AG10803 (cell line): Measurements from ENCODE around the gene TMEM132C.

Experiments used
- DNase-seq: peaks from one replicate; pipeline ENCODE4 v3.0.0; 2010; ENCODE audit warnings: low read depth
- H3K4me3 ChIP-seq: 2 replicates; pipeline ENCODE4 v1.5.1; 2011; ENCODE audit warnings: mild to moderate bottlenecking, low read length, control low read depth
- TF ChIP-seq, protein P1 (sequence below): conservative IDR thresholded peaks from 2 replicates; pipeline ENCODE4 v1.5.1; 2011; ENCODE audit warnings: mild to moderate bottlenecking, low read length, control low read depth, inconsistent platforms

TMEM132C gene

GRCh38 chr12:128361400-128361995 lies 94.5 kb downstream of the TMEM132C start:
- no peak overlapping the region for H3K4me3 ChIP-seq
- TF ChIP-seq, protein P1, sequence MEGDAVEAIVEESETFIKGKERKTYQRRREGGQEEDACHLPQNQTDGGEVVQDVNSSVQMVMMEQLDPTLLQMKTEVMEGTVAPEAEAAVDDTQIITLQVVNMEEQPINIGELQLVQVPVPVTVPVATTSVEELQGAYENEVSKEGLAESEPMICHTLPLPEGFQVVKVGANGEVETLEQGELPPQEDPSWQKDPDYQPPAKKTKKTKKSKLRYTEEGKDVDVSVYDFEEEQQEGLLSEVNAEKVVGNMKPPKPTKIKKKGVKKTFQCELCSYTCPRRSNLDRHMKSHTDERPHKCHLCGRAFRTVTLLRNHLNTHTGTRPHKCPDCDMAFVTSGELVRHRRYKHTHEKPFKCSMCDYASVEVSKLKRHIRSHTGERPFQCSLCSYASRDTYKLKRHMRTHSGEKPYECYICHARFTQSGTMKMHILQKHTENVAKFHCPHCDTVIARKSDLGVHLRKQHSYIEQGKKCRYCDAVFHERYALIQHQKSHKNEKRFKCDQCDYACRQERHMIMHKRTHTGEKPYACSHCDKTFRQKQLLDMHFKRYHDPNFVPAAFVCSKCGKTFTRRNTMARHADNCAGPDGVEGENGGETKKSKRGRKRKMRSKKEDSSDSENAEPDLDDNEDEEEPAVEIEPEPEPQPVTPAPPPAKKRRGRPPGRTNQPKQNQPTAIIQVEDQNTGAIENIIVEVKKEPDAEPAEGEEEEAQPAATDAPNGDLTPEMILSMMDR = no peak
- DNase-seq = no peak

DNA sequence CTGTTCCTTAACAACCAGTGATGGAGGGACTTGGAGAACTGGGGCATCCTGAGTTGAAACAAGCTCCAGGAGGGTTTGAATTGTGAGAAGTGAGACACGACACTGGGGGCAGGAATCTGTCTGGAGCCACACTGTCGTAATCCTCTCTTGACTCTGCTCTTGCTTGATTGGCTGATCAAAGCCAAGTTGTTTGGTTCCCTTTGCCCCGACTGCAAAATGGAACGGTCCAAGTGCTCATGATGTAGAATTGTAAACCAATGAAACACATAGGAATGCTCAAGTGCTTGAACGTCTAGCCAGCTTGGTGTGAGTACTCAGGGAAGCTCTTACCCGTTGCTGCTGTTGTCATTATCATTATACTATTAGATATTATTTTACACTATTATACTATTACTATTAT lies 98.1 kb downstream of the TMEM132C start:
- no peak for DNase-seq
- TF ChIP-seq, protein P1 = no peak
- no peak overlapping the region for H3K4me3 ChIP-seq

GRCh38 chr12:128365651-128366231 lies 98.8 kb downstream of the TMEM132C start:
- TF ChIP-seq, protein P1 = no peak
- DNase-seq = no peak
- H3K4me3 ChIP-seq = no peak overlapping the region

DNA sequence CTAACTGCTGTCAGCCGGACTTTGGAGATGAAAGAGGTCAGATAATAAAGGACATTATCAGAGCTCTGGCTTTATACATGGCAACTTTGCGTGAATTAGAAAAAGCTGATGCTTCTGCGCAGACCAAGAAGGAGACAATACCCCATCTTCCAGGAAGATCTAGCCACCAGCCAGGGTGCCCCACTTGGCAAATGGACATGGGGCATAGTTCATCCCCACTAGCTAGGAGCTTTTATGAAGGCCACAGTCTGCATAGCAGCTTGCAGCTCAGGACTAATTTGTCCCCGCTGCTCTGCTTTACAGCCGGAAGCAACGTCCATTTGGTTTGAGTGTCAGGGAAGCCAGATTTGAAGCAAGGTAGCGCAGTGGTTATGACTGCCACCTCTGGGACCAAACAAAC lies 101.0 kb downstream of the TMEM132C start:
- no peak overlapping the region for H3K4me3 ChIP-seq
- TF ChIP-seq, protein P1 = no peak
- no peak for DNase-seq

GRCh38 chr12:128381541-128381940 lies 114.6 kb downstream of the TMEM132C start:
- TF ChIP-seq, protein P1 = no peak
- no peak for DNase-seq
- no peak overlapping the region for H3K4me3 ChIP-seq

- DNase-seq = no peak
- TF ChIP-seq, protein P1 = no peak
- no peak overlapping the region for H3K4me3 ChIP-seq
Measured at GRCh38 chr12:128381946-128382345, 115.0 kb downstream of the TMEM132C start.

DNA sequence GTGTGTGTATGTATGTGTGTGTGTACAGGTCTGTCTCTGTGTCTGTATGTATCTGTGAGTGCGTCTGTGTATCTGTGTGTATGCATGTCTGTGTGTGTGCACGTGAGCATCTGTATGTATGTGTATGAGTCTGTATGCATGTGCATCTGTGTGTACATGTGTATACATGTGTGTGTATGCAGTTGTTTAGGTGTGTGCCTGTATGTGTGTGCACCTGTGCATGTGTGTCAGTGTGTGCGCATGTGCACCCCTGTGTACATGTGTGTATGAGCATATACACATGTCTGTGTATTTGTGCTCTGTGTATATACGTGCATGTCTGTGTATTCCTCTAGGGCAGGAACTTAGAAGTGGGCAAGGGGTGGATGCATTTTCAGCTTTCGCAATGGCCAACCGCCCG lies 116.0 kb downstream of the TMEM132C start:
- TF ChIP-seq, protein P1 = no peak
- no peak overlapping the region for H3K4me3 ChIP-seq
- no peak for DNase-seq
